Measurements from ENCODE around the gene RC3H1.
"Not testable (repeated sequence)": the region's sequence is repeated elsewhere in the genome, so short reads cannot be mapped to it uniquely, and the experiment has no call there.

Gene RC3H1

GRCh38 chr1:173960625-173961024, 61.5 kb downstream of the RC3H1 start:
- no peak for DNase-seq (ENCODE audit: low read depth in 2 of 3, low spot score in 2 of 3)

- no peak for DNase-seq (ENCODE audit: low read depth in 2 of 3, low spot score in 2 of 3)
These were observed 68.0 kb downstream of the RC3H1 start for GRCh38 chr1:173954179-173954578.

- DNase-seq (ENCODE audit: low read depth in 2 of 3, low spot score in 2 of 3) = no peak
These were observed 73.6 kb downstream of the RC3H1 start for GRCh38 chr1:173948594-173948993.

GRCh38 chr1:173946380-173946921, 75.7 kb downstream of the RC3H1 start:
- DNase-seq (ENCODE audit: low read depth in 2 of 3, low spot score in 2 of 3) = no peak

GRCh38 chr1:173937062-173937461, 85.1 kb downstream of the RC3H1 start:
- no peak for DNase-seq (ENCODE audit: low read depth in 2 of 3, low spot score in 2 of 3)

- no peak for DNase-seq (ENCODE audit: low read depth in 2 of 3, low spot score in 2 of 3)
These were observed 87.7 kb downstream of the RC3H1 start for GRCh38 chr1:173934440-173934839.

- not testable (repeated sequence) for DNase-seq (ENCODE audit: low read depth in 2 of 3, low spot score in 2 of 3)
These were observed 91.6 kb downstream of the RC3H1 start for GRCh38 chr1:173930541-173930940.

GRCh38 chr1:173925306-173926242, 96.6 kb downstream of the RC3H1 start:
- DNase-seq (ENCODE audit: low read depth in 2 of 3, low spot score in 2 of 3) = no peak

- DNase-seq (ENCODE audit: low read depth in 2 of 3, low spot score in 2 of 3) = no peak
These were observed 101.3 kb downstream of the RC3H1 start for GRCh38 chr1:173920861-173921260.

GRCh38 chr1:173917635-173918493, 104.3 kb downstream of the RC3H1 start:
- DNase-seq (ENCODE audit: low read depth in 2 of 3, low spot score in 2 of 3) = no peak

- no peak for DNase-seq (ENCODE audit: low read depth in 2 of 3, low spot score in 2 of 3)
These were observed 105.0 kb downstream of the RC3H1 start, which contains the start of gene SERPINC1 for GRCh38 chr1:173917149-173917548. SERPINC1 (minus strand) TSS chr1:173917327; CDS start chr1:173917259, 68 bp downstream.

- no peak for DNase-seq (ENCODE audit: low read depth in 2 of 3, low spot score in 2 of 3)
These were observed 105.5 kb downstream of the RC3H1 start for GRCh38 chr1:173916667-173917066.

GRCh38 chr1:173915596-173915995, 106.6 kb downstream of the RC3H1 start:
- DNase-seq (ENCODE audit: low read depth in 2 of 3, low spot score in 2 of 3) = no peak

- no peak for DNase-seq (ENCODE audit: low read depth in 2 of 3, low spot score in 2 of 3)
These were observed 107.7 kb downstream of the RC3H1 start for GRCh38 chr1:173914366-173914871.

- no peak for DNase-seq (ENCODE audit: low read depth in 2 of 3, low spot score in 2 of 3)
These were observed 109.0 kb downstream of the RC3H1 start for GRCh38 chr1:173913111-173913510.

GRCh38 chr1:173903827-173904531, 118.2 kb downstream of the RC3H1 start:
- DNase-seq (ENCODE audit: low read depth in 2 of 3, low spot score in 2 of 3) = no peak

GRCh38 chr1:173900992-173901391, 121.2 kb downstream of the RC3H1 start:
- no peak for DNase-seq (ENCODE audit: low read depth in 2 of 3, low spot score in 2 of 3)

- DNase-seq (ENCODE audit: low read depth in 2 of 3, low spot score in 2 of 3) = no peak
These were observed 121.7 kb downstream of the RC3H1 start for GRCh38 chr1:173900427-173900826.

- DNase-seq (ENCODE audit: low read depth in 2 of 3, low spot score in 2 of 3) = no peak
These were observed 128.0 kb downstream of the RC3H1 start for GRCh38 chr1:173894189-173894588.

- DNase-seq (ENCODE audit: low read depth in 2 of 3, low spot score in 2 of 3) = no peak
These were observed 128.5 kb downstream of the RC3H1 start for GRCh38 chr1:173893611-173894010.

GRCh38 chr1:173889885-173890284, 132.3 kb downstream of the RC3H1 start:
- DNase-seq (ENCODE audit: low read depth in 2 of 3, low spot score in 2 of 3) = no peak

Measured in activated CD8-positive, alpha-beta memory T cell treated with anti-CD3 and anti-CD28 coated beads for 48 hours (primary cell).